ENCODE measurements around the gene MAML3.
"Not testable (repeated sequence)": the region's sequence is repeated elsewhere in the genome, so short reads cannot be mapped to it uniquely, and the experiment has no call there.

Gene MAML3

DNA sequence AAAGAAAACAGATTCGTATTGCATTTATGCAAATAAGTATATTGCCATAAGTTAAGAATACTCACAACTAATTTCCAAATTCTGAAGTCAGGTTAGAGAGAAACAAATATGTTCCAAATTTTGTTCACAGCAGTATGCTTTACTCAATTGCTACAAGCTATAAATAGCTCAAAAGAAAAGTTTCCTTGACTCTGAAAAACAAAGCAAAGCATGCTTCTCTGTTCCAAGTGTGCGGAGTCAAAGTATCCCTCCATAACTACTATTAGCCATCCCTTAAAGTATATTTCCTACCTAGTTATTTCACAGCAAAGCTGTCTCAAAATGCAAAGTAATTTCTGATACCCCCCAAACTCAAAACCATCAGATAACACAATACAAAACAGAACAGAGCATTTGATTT lies 441.1 kb downstream of the MAML3 start:
- Histone ChIP-seq H3K36me3 (ENCODE audit: insufficient read depth, low read length) (no peaks in the 10 kb centered on the region), H3K9ac (ENCODE audit: low read depth, low read length) (no peak overlapping the region), H3K4me1 (ENCODE audit: insufficient read depth, low read length) (no peaks in the 10 kb centered on the region), H3K9me3 (ENCODE audit: control insufficient read depth, insufficient read depth, low read length) (no peaks in the 10 kb centered on the region)

DNA sequence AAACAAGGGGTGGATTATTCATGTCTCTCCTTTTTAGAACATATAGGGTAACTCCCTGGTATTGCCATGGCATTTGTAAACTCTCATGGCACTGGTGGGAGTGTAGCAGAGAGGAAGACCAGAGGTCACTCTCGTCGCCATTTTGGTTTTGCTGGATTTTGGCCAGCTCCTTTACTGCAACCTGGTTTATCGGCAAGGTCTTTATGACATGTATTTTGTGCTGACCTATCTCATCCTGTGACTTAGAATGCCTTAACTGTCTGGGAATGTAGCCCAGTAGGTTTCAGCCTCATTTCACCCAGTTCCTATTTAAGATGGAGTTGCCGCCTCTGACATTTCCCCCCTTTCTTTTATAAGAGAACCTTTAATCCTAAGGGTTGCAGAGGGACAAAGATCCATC lies 442.5 kb downstream of the MAML3 start:
- Histone ChIP-seq H3K9me3 (ENCODE audit: control insufficient read depth, insufficient read depth, low read length) (no peaks in the 10 kb centered on the region), H3K36me3 (ENCODE audit: insufficient read depth, low read length) (no peaks in the 10 kb centered on the region), H3K4me1 (ENCODE audit: insufficient read depth, low read length) (no peaks in the 10 kb centered on the region), H3K9ac (ENCODE audit: low read depth, low read length) (no peak overlapping the region)

DNA sequence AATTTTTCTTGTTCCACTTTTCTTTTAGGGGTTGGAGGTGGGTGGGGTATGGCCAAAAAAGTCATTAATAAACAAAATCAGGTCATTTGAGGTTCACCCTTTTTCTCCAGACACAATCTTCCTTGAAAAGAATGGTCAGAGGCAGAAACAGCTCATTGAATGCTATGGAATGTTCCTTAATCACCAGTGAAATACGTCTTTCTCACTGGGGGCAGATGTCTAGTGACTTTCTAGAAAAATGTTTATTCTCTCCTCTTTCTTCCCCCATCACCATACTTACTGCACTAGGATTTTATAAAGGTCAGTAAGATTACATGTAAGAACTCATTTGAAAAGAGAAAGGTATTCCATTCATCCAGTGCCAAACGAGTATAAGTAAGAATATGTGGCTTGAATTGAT lies 443.9 kb downstream of the MAML3 start:
- no peaks in the 10 kb centered on the region for H3K36me3 ChIP-seq (ENCODE audit: insufficient read depth, low read length)
- H3K9ac ChIP-seq (ENCODE audit: low read depth, low read length): no peak overlapping the region
- no peaks in the 10 kb centered on the region for H3K9me3 ChIP-seq (ENCODE audit: control insufficient read depth, insufficient read depth, low read length)
- no peaks in the 10 kb centered on the region for H3K4me1 ChIP-seq (ENCODE audit: insufficient read depth, low read length)

DNA sequence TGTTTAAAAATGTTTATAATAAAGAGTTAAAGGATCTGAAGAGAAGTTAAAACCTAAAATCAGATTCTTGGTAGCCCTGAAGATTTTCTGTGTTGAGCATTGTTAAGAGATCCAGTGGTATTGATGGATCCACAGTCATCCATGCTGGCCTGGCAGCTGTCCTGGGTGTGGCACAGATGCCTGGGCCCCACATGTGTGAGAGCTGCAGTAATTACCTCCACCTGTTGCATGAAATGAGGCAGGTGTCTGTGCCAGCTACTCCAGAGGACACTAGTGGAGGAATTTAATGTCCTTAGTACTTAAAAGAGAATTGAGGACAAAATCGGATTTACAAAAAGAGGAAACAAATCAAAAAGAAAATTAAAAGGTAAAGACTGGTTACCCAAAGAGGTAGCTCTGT lies 444.3 kb downstream of the MAML3 start:
- Histone ChIP-seq H3K9ac (ENCODE audit: low read depth, low read length) (no peak overlapping the region), H3K9me3 (ENCODE audit: control insufficient read depth, insufficient read depth, low read length) (no peaks in the 10 kb centered on the region), H3K36me3 (ENCODE audit: insufficient read depth, low read length) (no peaks in the 10 kb centered on the region), H3K4me1 (ENCODE audit: insufficient read depth, low read length) (no peaks in the 10 kb centered on the region)

DNA sequence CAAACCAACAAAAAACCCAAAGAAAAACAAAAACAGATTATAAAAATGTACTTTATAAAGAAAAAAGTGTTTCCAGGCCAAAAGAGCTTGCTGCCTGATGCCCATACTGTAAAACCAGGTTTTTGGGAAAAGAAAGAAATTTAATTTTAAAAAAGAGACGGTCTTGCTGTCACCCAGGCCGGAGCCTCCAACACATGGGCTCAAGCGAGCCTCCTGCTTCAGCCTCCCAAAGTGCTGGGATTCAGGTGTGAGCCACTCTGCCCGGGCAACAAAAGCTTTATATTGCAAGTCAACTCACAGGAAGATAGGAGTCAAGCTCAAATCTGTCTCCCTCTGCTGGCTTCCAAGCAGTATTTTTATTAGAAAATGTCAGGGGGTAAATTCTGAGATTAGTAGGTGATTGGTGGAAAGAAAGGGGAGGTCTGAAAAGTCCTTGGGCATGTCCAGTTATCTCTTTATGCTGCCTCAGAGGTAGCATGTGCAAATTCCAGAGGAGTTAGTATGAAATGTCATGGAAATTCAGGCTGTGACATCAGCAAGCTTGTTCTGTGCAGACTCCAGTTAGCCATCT lies 449.0 kb downstream of the MAML3 start:
- no peaks in the 10 kb centered on the region for H3K9me3 ChIP-seq (ENCODE audit: control insufficient read depth, insufficient read depth, low read length)
- no peaks in the 10 kb centered on the region for H3K36me3 ChIP-seq (ENCODE audit: insufficient read depth, low read length)
- H3K4me1 ChIP-seq (ENCODE audit: insufficient read depth, low read length): no peaks in the 10 kb centered on the region
- H3K9ac ChIP-seq (ENCODE audit: low read depth, low read length): no peak overlapping the region

DNA sequence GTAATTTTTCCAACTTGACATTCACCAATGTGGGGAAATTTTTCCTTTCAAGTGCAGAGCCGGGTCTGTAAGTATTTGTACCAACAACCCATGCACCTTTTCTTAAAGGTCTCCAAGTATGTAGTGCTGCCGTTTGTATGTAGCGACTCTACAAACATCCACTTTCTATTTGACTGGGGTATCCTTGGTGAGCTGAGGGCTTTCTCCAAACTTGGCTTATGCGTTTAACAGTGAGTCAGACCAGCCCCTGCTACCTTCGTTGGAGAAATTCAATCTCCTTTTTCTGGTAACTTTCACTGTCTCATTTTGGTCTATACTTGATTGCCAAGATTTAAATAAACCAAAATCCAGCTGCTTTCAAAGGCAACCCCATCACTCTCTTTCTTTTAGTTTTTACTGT lies 453.4 kb downstream of the MAML3 start:
- Histone ChIP-seq H3K9me3 (ENCODE audit: control insufficient read depth, insufficient read depth, low read length) (no peaks in the 10 kb centered on the region), H3K4me1 (ENCODE audit: insufficient read depth, low read length) (no peaks in the 10 kb centered on the region), H3K36me3 (ENCODE audit: insufficient read depth, low read length) (no peaks in the 10 kb centered on the region), H3K9ac (ENCODE audit: low read depth, low read length) (no peak overlapping the region)

DNA sequence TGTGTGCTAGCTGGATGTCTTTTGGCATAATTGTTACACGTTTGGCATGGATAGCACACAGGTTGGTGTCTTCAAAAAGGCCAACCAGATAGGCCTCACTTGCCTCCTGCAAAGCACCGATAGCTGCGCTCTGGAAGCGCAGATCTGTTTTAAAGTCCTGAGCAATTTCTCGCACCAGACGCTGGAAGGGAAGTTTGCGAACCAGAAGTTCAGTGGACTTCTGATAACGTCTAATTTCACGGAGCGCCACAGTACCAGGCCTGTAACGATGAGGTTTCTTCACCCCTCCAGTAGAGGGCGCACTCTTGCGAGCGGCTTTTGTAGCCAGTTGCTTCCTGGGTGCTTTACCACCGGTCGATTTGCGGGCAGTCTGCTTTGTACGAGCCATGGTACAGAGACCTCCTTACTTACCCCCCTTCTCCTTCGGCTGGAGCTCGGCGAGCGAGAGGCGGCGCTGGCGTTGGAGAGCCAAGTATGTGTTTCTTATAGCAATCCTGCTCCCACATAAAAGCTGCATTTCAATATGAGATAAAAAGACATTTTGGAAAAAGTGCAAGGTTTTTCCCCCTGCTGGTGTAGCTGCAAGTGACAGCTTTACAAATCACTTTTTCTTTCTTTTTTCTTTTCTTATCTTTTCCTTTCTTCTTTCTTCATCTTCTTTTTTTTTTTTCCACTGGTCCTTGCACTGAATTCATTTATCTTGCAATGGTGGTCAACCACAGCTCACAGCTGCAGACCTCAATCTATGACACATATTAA lies 455.6 kb downstream of the MAML3 start:
- H3K36me3 ChIP-seq (ENCODE audit: insufficient read depth, low read length); H3K4me1 ChIP-seq (ENCODE audit: insufficient read depth, low read length); H3K9ac ChIP-seq (ENCODE audit: low read depth, low read length); H3K9me3 ChIP-seq (ENCODE audit: control insufficient read depth, insufficient read depth, low read length): not testable (repeated sequence)

DNA sequence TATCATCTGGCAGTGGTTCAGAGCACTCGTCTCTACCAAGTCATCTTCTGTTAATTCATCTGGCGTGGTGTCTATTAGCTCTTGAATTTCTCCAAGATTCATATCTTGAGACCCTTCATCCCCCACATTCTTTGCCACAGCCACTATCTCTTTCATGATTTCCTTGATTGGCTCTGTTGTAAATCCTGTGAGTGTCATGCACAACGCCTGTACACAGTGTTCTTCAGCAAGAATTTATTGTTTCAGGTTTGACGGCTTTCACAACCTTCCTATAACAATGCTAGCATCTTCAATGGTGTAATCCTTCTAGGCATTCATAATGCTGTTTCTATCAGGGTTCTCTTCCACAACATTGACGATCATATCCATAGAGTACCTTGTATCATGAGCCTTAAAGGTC lies 457.5 kb downstream of the MAML3 start:
- Histone ChIP-seq H3K4me1 (ENCODE audit: insufficient read depth, low read length) (no peaks in the 10 kb centered on the region), H3K9ac (ENCODE audit: low read depth, low read length) (no peak overlapping the region), H3K9me3 (ENCODE audit: control insufficient read depth, insufficient read depth, low read length) (no peaks in the 10 kb centered on the region), H3K36me3 (ENCODE audit: insufficient read depth, low read length) (no peaks in the 10 kb centered on the region)

DNA sequence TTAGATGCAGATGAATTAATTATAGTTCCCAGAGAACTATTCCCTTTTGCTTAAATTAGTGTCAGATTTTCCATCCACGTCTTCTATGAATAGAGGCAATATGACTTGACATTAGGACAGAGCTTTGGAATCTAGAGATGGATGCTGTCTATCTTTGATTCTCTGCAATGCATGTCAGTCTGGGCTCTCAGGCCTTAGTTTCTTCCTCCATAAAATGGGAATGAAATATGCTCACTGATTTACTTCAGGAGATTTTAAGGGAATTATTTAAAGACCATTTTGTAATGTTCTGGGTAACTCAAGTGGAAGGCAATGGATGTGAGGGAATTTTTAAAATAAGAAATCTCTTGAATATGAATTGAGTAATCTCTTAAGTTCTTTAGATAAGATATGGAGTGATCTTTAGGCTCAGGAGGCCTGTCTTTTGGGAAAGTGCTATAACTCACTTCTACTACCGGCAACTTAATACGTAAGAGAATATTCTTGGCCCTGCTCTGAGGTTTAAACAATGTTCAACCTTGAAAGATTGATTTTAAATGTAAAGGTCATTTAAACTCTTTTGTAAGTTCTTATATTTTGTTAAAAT lies 459.4 kb downstream of the MAML3 start:
- Histone ChIP-seq H3K36me3 (ENCODE audit: insufficient read depth, low read length) (no peaks in the 10 kb centered on the region), H3K9me3 (ENCODE audit: control insufficient read depth, insufficient read depth, low read length) (no peaks in the 10 kb centered on the region), H3K4me1 (ENCODE audit: insufficient read depth, low read length) (no peaks in the 10 kb centered on the region), H3K9ac (ENCODE audit: low read depth, low read length) (no peak overlapping the region)

DNA sequence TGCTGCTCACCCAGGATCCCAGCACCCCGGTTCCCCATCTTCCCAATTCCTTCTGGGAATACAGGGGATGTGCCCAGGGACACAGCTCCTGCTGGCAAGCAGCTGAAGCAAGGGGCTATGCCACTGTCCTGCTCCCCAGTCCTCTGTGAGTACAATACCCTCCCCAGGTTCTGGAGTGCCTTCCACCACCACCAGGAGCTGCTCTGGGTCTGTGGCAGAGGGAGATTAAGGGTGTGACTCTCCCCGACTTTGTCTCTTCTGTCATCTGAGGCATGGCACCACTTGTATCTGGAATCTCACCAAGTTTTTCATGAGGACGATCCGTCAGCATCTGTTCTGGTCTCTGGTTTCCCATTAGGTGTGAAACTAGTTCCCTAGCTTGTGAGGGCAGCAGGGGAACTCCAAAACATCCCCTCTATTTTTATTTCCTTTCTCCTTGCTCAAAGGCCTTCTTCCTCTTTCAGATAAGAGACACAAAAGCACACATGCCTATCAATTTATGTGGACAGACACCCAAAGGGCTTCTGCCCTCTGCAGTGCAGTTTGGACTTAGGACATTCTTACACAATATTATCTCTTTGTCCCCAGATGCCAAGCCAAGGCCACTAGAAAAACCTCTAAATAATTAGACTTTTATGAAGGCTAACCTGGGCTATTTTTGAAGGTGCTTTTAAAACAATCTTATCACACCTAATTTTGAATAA lies 461.5 kb downstream of the MAML3 start:
- no peak overlapping the region for H3K9ac ChIP-seq (ENCODE audit: low read depth, low read length)
- H3K9me3 ChIP-seq (ENCODE audit: control insufficient read depth, insufficient read depth, low read length): no peaks in the 10 kb centered on the region
- H3K4me1 ChIP-seq (ENCODE audit: insufficient read depth, low read length): no peaks in the 10 kb centered on the region
- no peaks in the 10 kb centered on the region for H3K36me3 ChIP-seq (ENCODE audit: insufficient read depth, low read length)

DNA sequence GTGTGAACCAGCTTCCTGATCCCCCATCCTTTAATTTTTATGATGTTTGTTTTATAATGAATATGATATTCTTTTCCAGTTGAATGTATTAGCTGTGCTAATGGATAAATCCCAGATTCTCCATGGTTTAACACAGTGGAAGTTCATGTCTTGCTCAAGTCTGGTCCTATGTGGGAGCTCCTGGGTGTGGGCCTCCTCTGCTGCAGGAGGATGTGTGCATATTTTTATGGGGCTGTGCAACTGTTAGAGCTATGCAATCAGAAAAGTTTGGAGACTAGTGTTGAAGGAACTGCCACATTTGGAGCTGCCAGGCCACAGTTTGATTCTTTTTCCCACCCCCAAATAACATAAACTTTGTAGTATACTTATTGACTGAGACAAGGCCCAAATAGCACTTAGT lies 463.6 kb downstream of the MAML3 start:
- no peaks in the 10 kb centered on the region for H3K4me1 ChIP-seq (ENCODE audit: insufficient read depth, low read length)
- no peaks in the 10 kb centered on the region for H3K36me3 ChIP-seq (ENCODE audit: insufficient read depth, low read length)

DNA sequence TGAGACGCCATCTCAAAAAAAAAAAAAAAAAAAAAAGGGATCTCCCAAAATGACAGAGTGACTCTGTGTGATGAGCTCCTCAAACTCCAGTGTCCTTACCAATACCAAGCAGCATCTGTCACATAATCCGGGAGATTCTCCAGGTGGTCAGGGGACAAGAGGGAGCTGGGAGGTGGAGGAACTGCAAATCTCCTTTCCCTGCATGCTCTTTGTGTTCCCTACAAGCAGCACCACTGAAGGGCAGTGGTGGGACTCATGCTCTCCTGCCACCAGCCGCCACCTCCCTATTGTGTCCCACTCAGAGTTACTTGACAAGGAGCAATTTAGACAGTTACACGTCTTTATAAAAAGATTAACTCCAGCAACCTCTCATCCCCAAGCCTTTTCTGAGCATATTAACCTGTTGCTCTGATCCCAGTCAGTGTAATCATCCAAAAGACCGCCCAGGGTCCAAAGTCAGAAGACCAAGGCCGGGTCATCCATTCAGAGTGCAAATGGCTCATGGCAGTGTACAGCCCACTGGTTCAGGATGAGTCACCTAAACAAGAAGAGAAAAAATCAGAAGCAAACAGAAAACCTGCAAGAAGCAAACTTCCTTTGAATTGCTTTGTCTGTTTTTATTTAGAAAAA lies 464.8 kb downstream of the MAML3 start:
- Histone ChIP-seq H3K4me1 (ENCODE audit: insufficient read depth, low read length) (no peaks in the 10 kb centered on the region), H3K9me3 (ENCODE audit: control insufficient read depth, insufficient read depth, low read length) (peaks cover 3% of the 10 kb centered on the region; the same call in 1 of the 2 replicates), H3K36me3 (ENCODE audit: insufficient read depth, low read length) (no peaks in the 10 kb centered on the region), H3K9ac (ENCODE audit: low read depth, low read length) (no peak overlapping the region)

More for the DNA sequence above, 463.6 kb downstream of the MAML3 start:
- H3K9me3 ChIP-seq (ENCODE audit: control insufficient read depth, insufficient read depth, low read length): no peaks in the 10 kb centered on the region
- H3K9ac ChIP-seq (ENCODE audit: low read depth, low read length): no peak overlapping the region

DNA sequence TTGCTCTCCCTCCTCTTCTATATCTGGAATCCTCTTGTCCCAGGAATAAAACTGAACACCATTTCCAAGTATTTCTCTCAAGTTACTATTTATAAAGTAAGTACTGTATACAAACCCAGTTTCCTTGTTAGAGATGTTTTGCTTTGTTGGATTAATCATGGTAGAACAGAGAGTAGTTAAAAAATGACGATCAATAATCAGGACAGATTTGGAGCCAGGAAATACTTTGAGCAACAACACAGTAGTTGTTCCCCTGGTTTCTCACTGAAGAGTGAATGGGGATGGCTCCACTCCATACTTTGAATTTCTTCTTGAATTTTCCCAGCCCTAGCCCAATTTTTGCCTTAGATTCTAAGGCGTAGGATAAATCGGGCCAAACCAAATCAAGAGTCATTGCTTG lies 467.0 kb downstream of the MAML3 start:
- H3K4me1 ChIP-seq (ENCODE audit: insufficient read depth, low read length): no peaks in the 10 kb centered on the region

DNA sequence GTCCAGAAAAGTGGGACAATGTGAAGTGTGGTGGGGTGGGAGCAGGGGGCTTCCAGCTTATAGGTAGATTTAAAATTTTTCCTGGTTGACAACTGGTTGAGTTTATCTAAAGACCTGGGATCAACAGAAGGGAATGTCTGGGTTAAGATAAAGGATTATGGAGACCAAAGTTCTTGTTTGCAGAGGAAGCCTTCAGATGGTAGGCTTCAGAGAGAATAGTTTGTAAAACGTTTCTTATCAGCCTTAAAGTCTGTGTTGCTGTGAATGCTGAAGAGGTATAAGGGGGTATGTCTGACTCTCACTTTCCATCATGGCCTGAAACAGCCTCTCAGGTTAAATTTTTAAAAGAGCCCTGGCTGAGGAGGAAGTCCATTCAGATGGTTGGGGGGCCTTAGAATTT lies 467.9 kb downstream of the MAML3 start:
- no peaks in the 10 kb centered on the region for H3K4me1 ChIP-seq (ENCODE audit: insufficient read depth, low read length)
- H3K36me3 ChIP-seq (ENCODE audit: insufficient read depth, low read length): no peaks in the 10 kb centered on the region
- peaks cover 3% of the 10 kb centered on the region; the same call in 1 of the 2 replicates for H3K9me3 ChIP-seq (ENCODE audit: control insufficient read depth, insufficient read depth, low read length)
- H3K9ac ChIP-seq (ENCODE audit: low read depth, low read length): no peak overlapping the region

More for the DNA sequence above, 467.0 kb downstream of the MAML3 start:
- Histone ChIP-seq H3K36me3 (ENCODE audit: insufficient read depth, low read length) (no peaks in the 10 kb centered on the region), H3K9me3 (ENCODE audit: control insufficient read depth, insufficient read depth, low read length) (peaks cover 3% of the 10 kb centered on the region; the same call in 1 of the 2 replicates), H3K9ac (ENCODE audit: low read depth, low read length) (no peak overlapping the region)
